A673 (cell line): ENCODE data around the gene PDLIM1.

Experiments used
- EZH2 ChIP-seq: fragments of 200-600 bp; sonication (generic); IDR thresholded peaks from 2 replicates; pipeline ENCODE4 v1.6.1; 2017; ENCODE audit warnings: borderline replicate concordance, low read depth, mild to moderate bottlenecking, mixed read lengths, antibody characterized with exemption, low read length; ENCODE audit not compliant: poor library complexity, severe bottlenecking
- TF ChIP-seq, protein P1 (sequence below): fragments of 300-800, 200-600 bp; sonication (generic); conservative IDR thresholded peaks from 2 replicates; pipeline ENCODE4 v1.5.1; 2017; ENCODE audit warnings: low read depth, mild to moderate bottlenecking, antibody characterized with exemption, low read length, moderate library complexity, mixed read lengths

DNA sequence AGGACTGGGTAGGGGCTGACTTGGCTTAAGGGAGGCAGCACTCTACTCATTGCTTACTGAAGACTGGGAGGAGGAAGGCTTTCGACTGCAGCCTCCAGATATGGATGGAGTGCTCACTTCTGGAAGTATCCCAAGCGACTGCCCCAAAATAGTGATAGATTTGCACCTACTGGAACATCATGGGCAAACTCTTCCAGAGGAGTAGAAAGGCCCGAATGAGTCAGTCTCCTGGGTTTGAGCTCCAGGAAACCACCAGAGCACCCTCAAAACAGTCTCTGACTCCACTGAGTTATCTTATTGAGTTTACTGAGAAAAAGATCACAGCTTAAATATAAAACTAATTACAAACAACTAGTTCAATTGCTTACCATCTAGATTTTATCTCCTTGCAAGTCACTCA is 37.2 kb upstream of the PDLIM1 start:
- TF ChIP-seq, protein P1, sequence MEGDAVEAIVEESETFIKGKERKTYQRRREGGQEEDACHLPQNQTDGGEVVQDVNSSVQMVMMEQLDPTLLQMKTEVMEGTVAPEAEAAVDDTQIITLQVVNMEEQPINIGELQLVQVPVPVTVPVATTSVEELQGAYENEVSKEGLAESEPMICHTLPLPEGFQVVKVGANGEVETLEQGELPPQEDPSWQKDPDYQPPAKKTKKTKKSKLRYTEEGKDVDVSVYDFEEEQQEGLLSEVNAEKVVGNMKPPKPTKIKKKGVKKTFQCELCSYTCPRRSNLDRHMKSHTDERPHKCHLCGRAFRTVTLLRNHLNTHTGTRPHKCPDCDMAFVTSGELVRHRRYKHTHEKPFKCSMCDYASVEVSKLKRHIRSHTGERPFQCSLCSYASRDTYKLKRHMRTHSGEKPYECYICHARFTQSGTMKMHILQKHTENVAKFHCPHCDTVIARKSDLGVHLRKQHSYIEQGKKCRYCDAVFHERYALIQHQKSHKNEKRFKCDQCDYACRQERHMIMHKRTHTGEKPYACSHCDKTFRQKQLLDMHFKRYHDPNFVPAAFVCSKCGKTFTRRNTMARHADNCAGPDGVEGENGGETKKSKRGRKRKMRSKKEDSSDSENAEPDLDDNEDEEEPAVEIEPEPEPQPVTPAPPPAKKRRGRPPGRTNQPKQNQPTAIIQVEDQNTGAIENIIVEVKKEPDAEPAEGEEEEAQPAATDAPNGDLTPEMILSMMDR = no peak
- no peak for TF ChIP-seq EZH2
